Measurements from ENCODE around the gene SHKBP1. TPM values are rescaled to one million over a fixed set of nuclear protein-coding genes. Genes with fewer than 3 reads are reported as not detected.

The SHKBP1 gene
- total and polyA plus RNA-seq, 9 of the 15 experiments (the other 6 are each of a cell fraction or from before 2014, with no cell fraction given), result 1.2 to 58.1 (median 22.3) TPM

DNA sequence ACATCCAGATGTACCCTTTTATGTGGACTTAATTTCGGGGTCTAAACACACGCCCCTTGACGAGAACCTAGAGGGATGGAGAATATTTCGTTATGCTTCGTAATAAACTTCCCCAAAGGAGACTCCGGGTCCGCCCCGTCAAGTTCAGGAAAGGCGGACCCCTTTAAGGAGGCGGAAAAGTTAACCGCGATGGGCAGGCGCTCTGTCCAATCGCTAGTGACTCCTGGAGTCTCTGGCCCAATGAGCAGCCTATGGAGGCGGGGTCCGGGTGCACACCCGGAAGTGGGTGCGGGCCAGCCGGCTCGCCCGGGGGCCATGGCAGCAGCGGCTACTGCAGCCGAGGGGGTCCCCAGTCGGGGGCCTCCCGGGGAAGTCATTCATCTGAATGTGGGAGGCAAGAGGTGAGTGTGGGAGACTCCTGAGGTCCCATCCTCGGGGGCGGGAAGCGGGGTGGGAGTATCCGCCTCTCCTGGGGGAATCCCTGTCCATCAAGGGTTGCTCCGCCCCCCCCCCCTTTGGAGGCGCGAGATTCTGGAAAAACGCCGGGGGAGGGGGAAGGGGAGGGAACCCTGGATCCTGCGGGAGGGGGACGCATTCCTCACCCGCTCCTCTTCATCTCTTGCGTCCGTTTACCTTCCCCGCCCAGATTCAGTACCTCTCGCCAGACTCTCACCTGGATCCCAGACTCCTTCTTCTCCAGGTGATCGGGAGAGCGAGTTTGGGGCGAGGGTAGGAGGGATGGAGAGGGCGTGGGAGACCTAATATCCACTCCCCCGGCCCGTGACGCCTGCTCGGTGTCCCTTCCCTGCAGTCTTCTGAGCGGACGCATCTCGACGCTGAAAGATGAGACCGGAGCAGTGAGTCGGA is at the start of gene SHKBP1 (continued):
- peak; percentile 99 for TF ChIP-seq NEUROD1 (IDR thresholded peaks at IDR 0.05; ENCODE audit: borderline replicate concordance, low read depth, low read length, partially characterized antibody)
- peak; percentile 80 for TF ChIP-seq NCOA6 (IDR thresholded peaks at IDR 0.05)
- TF ChIP-seq ZNF707 (CRISPR knock-in tag; conservative IDR thresholded peaks at IDR 0.05), result no peak
- peak; percentile 74 for TF ChIP-seq TAF1 (IDR thresholded peaks at IDR 0.05; ENCODE audit: control insufficient read depth, extremely low read depth, insufficient read depth, low read length, severe bottlenecking)
- TF ChIP-seq YY1 (IDR thresholded peaks at IDR 0.05; ENCODE audit: borderline replicate concordance in 1 of 3, control insufficient read depth in 1 of 3, extremely low read depth in 1 of 3, insufficient read depth in 3 of 3, insufficient read length in 1 of 3, insufficient replicate concordance in 2 of 3, low read depth in 1 of 3, low read length in 2 of 3), result peak in 2 of 3 experiments; percentile 53 to 68
- TF ChIP-seq ZNF184 (CRISPR knock-in tag; IDR thresholded peaks at IDR 0.05), result no peak
- peak in 1 of 2 experiments; percentile 15; a peak in 1 of 4 replicates for TF ChIP-seq NRF1 (conservative IDR thresholded peaks at IDR 0.05 in 1 of 2, IDR thresholded peaks at IDR 0.05 in 1 of 2)
- no peak for TF ChIP-seq NCOR1 (IDR thresholded peaks at IDR 0.05)
- no peak for TF ChIP-seq ZNF12 (CRISPR knock-in tag; IDR thresholded peaks at IDR 0.05)
- TF ChIP-seq, protein P1, sequence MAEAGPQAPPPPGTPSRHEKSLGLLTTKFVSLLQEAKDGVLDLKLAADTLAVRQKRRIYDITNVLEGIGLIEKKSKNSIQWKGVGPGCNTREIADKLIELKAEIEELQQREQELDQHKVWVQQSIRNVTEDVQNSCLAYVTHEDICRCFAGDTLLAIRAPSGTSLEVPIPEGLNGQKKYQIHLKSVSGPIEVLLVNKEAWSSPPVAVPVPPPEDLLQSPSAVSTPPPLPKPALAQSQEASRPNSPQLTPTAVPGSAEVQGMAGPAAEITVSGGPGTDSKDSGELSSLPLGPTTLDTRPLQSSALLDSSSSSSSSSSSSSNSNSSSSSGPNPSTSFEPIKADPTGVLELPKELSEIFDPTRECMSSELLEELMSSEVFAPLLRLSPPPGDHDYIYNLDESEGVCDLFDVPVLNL (CRISPR knock-in tag; IDR thresholded peaks at IDR 0.05; ENCODE audit: low read depth), result no peak
- TF ChIP-seq, protein P2, sequence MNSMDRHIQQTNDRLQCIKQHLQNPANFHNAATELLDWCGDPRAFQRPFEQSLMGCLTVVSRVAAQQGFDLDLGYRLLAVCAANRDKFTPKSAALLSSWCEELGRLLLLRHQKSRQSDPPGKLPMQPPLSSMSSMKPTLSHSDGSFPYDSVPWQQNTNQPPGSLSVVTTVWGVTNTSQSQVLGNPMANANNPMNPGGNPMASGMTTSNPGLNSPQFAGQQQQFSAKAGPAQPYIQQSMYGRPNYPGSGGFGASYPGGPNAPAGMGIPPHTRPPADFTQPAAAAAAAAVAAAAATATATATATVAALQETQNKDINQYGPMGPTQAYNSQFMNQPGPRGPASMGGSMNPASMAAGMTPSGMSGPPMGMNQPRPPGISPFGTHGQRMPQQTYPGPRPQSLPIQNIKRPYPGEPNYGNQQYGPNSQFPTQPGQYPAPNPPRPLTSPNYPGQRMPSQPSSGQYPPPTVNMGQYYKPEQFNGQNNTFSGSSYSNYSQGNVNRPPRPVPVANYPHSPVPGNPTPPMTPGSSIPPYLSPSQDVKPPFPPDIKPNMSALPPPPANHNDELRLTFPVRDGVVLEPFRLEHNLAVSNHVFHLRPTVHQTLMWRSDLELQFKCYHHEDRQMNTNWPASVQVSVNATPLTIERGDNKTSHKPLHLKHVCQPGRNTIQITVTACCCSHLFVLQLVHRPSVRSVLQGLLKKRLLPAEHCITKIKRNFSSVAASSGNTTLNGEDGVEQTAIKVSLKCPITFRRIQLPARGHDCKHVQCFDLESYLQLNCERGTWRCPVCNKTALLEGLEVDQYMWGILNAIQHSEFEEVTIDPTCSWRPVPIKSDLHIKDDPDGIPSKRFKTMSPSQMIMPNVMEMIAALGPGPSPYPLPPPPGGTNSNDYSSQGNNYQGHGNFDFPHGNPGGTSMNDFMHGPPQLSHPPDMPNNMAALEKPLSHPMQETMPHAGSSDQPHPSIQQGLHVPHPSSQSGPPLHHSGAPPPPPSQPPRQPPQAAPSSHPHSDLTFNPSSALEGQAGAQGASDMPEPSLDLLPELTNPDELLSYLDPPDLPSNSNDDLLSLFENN (IDR thresholded peaks at IDR 0.05; ENCODE audit: low read depth in 2 of 2, low read length in 2 of 2), result no peak
- TF ChIP-seq SP1 (CRISPR knock-in tag; IDR thresholded peaks at IDR 0.05), result peak; percentile 86
- no peak for TF ChIP-seq HOXB6 (CRISPR knock-in tag; IDR thresholded peaks at IDR 0.05; ENCODE audit: borderline replicate concordance)
- peak; percentile 14; the same call in 1 of the 2 replicates for TF ChIP-seq CREB1 (IDR thresholded peaks at IDR 0.05)
- no peak for TF ChIP-seq CREB1 (CRISPR knock-in tag; IDR thresholded peaks at IDR 0.05)
- no peak for TF ChIP-seq SIN3B (IDR thresholded peaks at IDR 0.05; ENCODE audit: low read depth)
- 0 out of 2 replicates have a peak, but pooled peaks have one; percentile 21 for TF ChIP-seq CTBP1 (IDR thresholded peaks at IDR 0.05; ENCODE audit: borderline replicate concordance)
- TF ChIP-seq KLF10 (CRISPR knock-in tag; IDR thresholded peaks at IDR 0.05), result no peak
- TF ChIP-seq LEF1 (IDR thresholded peaks at IDR 0.05), result 0 out of 2 replicates have a peak, but pooled peaks have one; percentile 39
- peak; percentile 52; the same call in 1 of the 2 replicates for TF ChIP-seq XRCC5 (IDR thresholded peaks at IDR 0.05; ENCODE audit: low read depth, low read length)
- TF ChIP-seq LARP7 (IDR thresholded peaks at IDR 0.05), result no peak
- TF ChIP-seq, protein P3, sequence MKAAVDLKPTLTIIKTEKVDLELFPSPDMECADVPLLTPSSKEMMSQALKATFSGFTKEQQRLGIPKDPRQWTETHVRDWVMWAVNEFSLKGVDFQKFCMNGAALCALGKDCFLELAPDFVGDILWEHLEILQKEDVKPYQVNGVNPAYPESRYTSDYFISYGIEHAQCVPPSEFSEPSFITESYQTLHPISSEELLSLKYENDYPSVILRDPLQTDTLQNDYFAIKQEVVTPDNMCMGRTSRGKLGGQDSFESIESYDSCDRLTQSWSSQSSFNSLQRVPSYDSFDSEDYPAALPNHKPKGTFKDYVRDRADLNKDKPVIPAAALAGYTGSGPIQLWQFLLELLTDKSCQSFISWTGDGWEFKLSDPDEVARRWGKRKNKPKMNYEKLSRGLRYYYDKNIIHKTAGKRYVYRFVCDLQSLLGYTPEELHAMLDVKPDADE (conservative IDR thresholded peaks at IDR 0.05; ENCODE audit: control insufficient read depth, low read depth, low read length), result peak; percentile 34; the same call in 1 of the 2 replicates

Data from K562 (cell line).